ENCODE data around the gene FCN3. TPM values are rescaled to one million over a fixed set of nuclear protein-coding genes. Genes with fewer than 3 reads are reported as not detected.

Gene FCN3
- total and polyA plus RNA-seq, 7 donors = 3.4 to 34.6 (median 12.9) TPM

GRCh38 chr1:27360159-27361043, 14.2 kb downstream of the FCN3 start:
- H3K4me3 ChIP-seq = peak overlapping the region; percentile 41
- DNase-seq = no peak
- peaks cover 0 to 78% of the 10 kb centered on the region in 2 donors for H3K36me3 ChIP-seq (ENCODE audit: insufficient read depth in 1 of 2, low read depth in 1 of 2)
- 53 to 59% (median 54%) methylated on average over 39 to 71 of the region's 71 CpGs for WGBS, 3 donors
- H3K27me3 ChIP-seq (ENCODE audit: insufficient read depth in 3 of 3, low read length in 2 of 3) = no peaks in the 10 kb centered on the region
- TF ChIP-seq CTCF (IDR thresholded peaks at IDR 0.05) = no peak
- no peaks in the 10 kb centered on the region for H3K9me3 ChIP-seq
- H3K27ac ChIP-seq = no peak overlapping the region
- intact Hi-C loops (cut with DNase I) = loop anchor here in 1 of 2 donors (5.0 kb wide), 1 partner anchor 33 kb away; no protein-coding TSS in a partner anchor
- no peak for ATAC-seq
- H3K4me1 ChIP-seq = peaks cover 6% of the 10 kb centered on the region

GRCh38 chr1:27359822-27360158, 14.8 kb downstream of the FCN3 start:
- Histone ChIP-seq H3K4me3 (no peak overlapping the region), H3K9me3 (no peaks in the 10 kb centered on the region), H3K4me1 (peaks cover 1% of the 10 kb centered on the region), H3K36me3 (ENCODE audit: insufficient read depth in 1 of 2, low read depth in 1 of 2) (peaks cover 0 to 85% of the 10 kb centered on the region in 2 donors), H3K27ac (no peak overlapping the region), H3K27me3 (ENCODE audit: insufficient read depth in 3 of 3, low read length in 2 of 3) (no peaks in the 10 kb centered on the region)
- intact Hi-C loops (cut with DNase I) = loop anchor here (2.0 to 5.0 kb wide), 3 partner anchors 32 to 59 kb away; partner anchors contain the start of gene TMEM222 (in 1 of the 2)
- no peak for TF ChIP-seq CTCF (IDR thresholded peaks at IDR 0.05)
- 76 to 78% (median 77%) methylated on average over 9 of the region's 9 CpGs for WGBS, 3 donors
- DNase-seq (no peak), ATAC-seq (no peak)

- TF ChIP-seq CTCF (IDR thresholded peaks at IDR 0.05) = no peak
- ATAC-seq = no peak
- intact Hi-C loops (cut with DNase I) = loop anchor here in 1 of 2 donors (2.0 to 5.0 kb wide), 2 partner anchors 37 to 58 kb away; partner anchors contain the start of gene TMEM222
- H3K36me3 ChIP-seq (ENCODE audit: insufficient read depth in 1 of 2, low read depth in 1 of 2) = peaks cover 0 to 81% of the 10 kb centered on the region in 2 donors
- no peak overlapping the region for H3K4me3 ChIP-seq
- H3K4me1 ChIP-seq = no peaks in the 10 kb centered on the region
- no peak overlapping the region for H3K27ac ChIP-seq
- 97 to 99% (median 99%) methylated on average over 5 of the region's 5 CpGs for WGBS, 3 donors
- H3K27me3 ChIP-seq (ENCODE audit: insufficient read depth in 3 of 3, low read length in 2 of 3) = no peaks in the 10 kb centered on the region
- DNase-seq = no peak
- no peaks in the 10 kb centered on the region for H3K9me3 ChIP-seq
These were observed 15.7 kb downstream of the FCN3 start for GRCh38 chr1:27358928-27359313.

GRCh38 chr1:27358038-27358927, 16.3 kb downstream of the FCN3 start:
- Histone ChIP-seq H3K4me3 (no peak overlapping the region), H3K9me3 (no peaks in the 10 kb centered on the region), H3K27me3 (ENCODE audit: insufficient read depth in 3 of 3, low read length in 2 of 3) (no peaks in the 10 kb centered on the region), H3K27ac (no peak overlapping the region), H3K4me1 (no peaks in the 10 kb centered on the region), H3K36me3 (ENCODE audit: insufficient read depth in 1 of 2, low read depth in 1 of 2) (peaks cover 0 to 75% of the 10 kb centered on the region in 2 donors)
- no peak for DNase-seq
- no peak for ATAC-seq
- WGBS, 3 donors = 91 to 94% (median 92%) methylated on average over 20 to 21 of the region's 21 CpGs
- intact Hi-C loops (cut with DNase I) = loop anchor here in 1 of 2 donors (2.0 to 5.0 kb wide), 2 partner anchors 36 to 57 kb away; partner anchors contain the start of gene TMEM222
- TF ChIP-seq CTCF (IDR thresholded peaks at IDR 0.05) = no peak
